ENCODE data around the gene BTNL8.

BTNL8 gene

GRCh38 chr5:180858586-180858985, 40.4 kb upstream of the BTNL8 start:
- no peak overlapping the region; the same call in 1 of the 2 replicates for H3K4me2 ChIP-seq (ENCODE audit: low read length)
- H4K20me1 ChIP-seq (ENCODE audit: control insufficient read depth, insufficient read depth, low read depth, low read length) = no peaks in the 10 kb centered on the region
- H3K4me3 ChIP-seq (ENCODE audit: low read length) = no peak overlapping the region
- H3K9me3 ChIP-seq (ENCODE audit: control insufficient read depth, insufficient read depth, low read length) = no peaks in the 10 kb centered on the region
- H3K9me2 ChIP-seq (replicated peaks; ENCODE audit: control insufficient read depth, low read length) = no peaks in the 10 kb centered on the region
- TF ChIP-seq CTCF (IDR thresholded peaks at IDR 0.05; ENCODE audit: low read depth, low read length, poor library complexity, severe bottlenecking) = no peak
- TF ChIP-seq EZH2phosphoT487 (IDR thresholded peaks at IDR 0.05; ENCODE audit: borderline replicate concordance, low read length) = no peak
- H3F3A ChIP-seq (ENCODE audit: control insufficient read depth, insufficient read depth) = peaks cover 18% of the 10 kb centered on the region
- peaks cover 45% of the 10 kb centered on the region for H3K79me2 ChIP-seq (ENCODE audit: control insufficient read depth, low read length)
- no peaks in the 10 kb centered on the region for H3K27me3 ChIP-seq (ENCODE audit: control insufficient read depth, low read length)
- H3K36me3 ChIP-seq (ENCODE audit: control insufficient read depth, low read length) = peaks cover 45% of the 10 kb centered on the region
- H3K27ac ChIP-seq (ENCODE audit: low read depth, low read length) = no peak overlapping the region
- H3K4me1 ChIP-seq (ENCODE audit: control insufficient read depth, low read length) = peaks cover 15% of the 10 kb centered on the region

GRCh38 chr5:180860273-180860886, 38.6 kb upstream of the BTNL8 start:
- Histone ChIP-seq H3K4me3 (ENCODE audit: low read length) (peak overlapping the region; percentile 98), H3K4me2 (ENCODE audit: low read length) (peak overlapping the region; percentile 90), H3K9me3 (ENCODE audit: control insufficient read depth, insufficient read depth, low read length) (no peaks in the 10 kb centered on the region), H3F3A (ENCODE audit: control insufficient read depth, insufficient read depth) (peaks cover 16% of the 10 kb centered on the region), H3K9me2 (replicated peaks; ENCODE audit: control insufficient read depth, low read length) (no peaks in the 10 kb centered on the region), H4K20me1 (ENCODE audit: control insufficient read depth, insufficient read depth, low read depth, low read length) (no peaks in the 10 kb centered on the region), H3K27me3 (ENCODE audit: control insufficient read depth, low read length) (no peaks in the 10 kb centered on the region), H3K79me2 (ENCODE audit: control insufficient read depth, low read length) (peaks cover 35% of the 10 kb centered on the region), H3K36me3 (ENCODE audit: control insufficient read depth, low read length) (peaks cover 37% of the 10 kb centered on the region), H3K27ac (ENCODE audit: low read depth, low read length) (peak overlapping the region; percentile 89), H3K4me1 (ENCODE audit: control insufficient read depth, low read length) (peaks cover 15% of the 10 kb centered on the region)
- no peak for TF ChIP-seq EZH2phosphoT487 (IDR thresholded peaks at IDR 0.05; ENCODE audit: borderline replicate concordance, low read length)
- peak; percentile 57 for TF ChIP-seq CTCF (IDR thresholded peaks at IDR 0.05; ENCODE audit: low read depth, low read length, poor library complexity, severe bottlenecking)

- H3K36me3 ChIP-seq (ENCODE audit: control insufficient read depth, low read length) = peaks cover 29% of the 10 kb centered on the region
- H3K9me3 ChIP-seq (ENCODE audit: control insufficient read depth, insufficient read depth, low read length) = no peaks in the 10 kb centered on the region
- H3K4me3 ChIP-seq (ENCODE audit: low read length) = peak within 1 kb of the TSS; percentile 98
- H3K4me2 ChIP-seq (ENCODE audit: low read length) = peak within 1 kb of the TSS; percentile 90
- peaks cover 16% of the 10 kb centered on the region for H3F3A ChIP-seq (ENCODE audit: control insufficient read depth, insufficient read depth)
- H3K9me2 ChIP-seq (replicated peaks; ENCODE audit: control insufficient read depth, low read length) = no peaks in the 10 kb centered on the region
- no peaks in the 10 kb centered on the region for H3K27me3 ChIP-seq (ENCODE audit: control insufficient read depth, low read length)
- peak within 1 kb of the TSS; percentile 89 for H3K27ac ChIP-seq (ENCODE audit: low read depth, low read length)
- no peaks in the 10 kb centered on the region for H4K20me1 ChIP-seq (ENCODE audit: control insufficient read depth, insufficient read depth, low read depth, low read length)
- H3K79me2 ChIP-seq (ENCODE audit: control insufficient read depth, low read length) = peaks cover 31% of the 10 kb centered on the region
- H3K4me1 ChIP-seq (ENCODE audit: control insufficient read depth, low read length) = peaks cover 15% of the 10 kb centered on the region
- TF ChIP-seq CTCF (IDR thresholded peaks at IDR 0.05; ENCODE audit: low read depth, low read length, poor library complexity, severe bottlenecking) (no peak), EZH2phosphoT487 (IDR thresholded peaks at IDR 0.05; ENCODE audit: borderline replicate concordance, low read length) (no peak)
Measured at GRCh38 chr5:180860887-180861822, 37.8 kb upstream of the BTNL8 start, which contains the start of gene ZFP62. TSS of gene ZFP62 (minus strand) at chr5:180861276. CDS start at chr5:180861219, 57 bp downstream.
